Measurements from ENCODE around the gene MMP23B.
"Not testable (repeated sequence)": the region's sequence is repeated elsewhere in the genome, so short reads cannot be mapped to it uniquely, and the experiment has no call there.

DNA sequence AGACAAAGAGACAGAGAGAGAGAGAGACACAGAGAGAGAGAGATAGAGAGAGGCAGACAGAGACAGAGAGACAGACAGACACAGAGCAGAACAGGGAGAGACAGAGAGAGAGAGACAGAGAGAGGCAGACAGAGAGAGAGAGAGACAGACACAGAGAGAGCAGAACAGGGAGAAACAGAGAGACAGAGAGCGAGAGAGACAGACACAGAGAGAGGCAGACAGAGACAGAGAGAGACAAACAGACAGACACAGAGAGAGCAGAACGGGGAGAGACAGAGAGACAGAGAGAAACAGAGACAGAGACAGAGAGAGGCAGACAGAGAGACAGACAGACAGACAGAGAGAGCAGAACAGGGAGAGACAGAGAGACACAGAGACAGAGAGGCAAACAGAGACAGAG is 36.6 kb upstream of the MMP23B start:
- TF ChIP-seq CTCF, POLR2A, POLR2AphosphoS5, EP300 (IDR thresholded peaks at IDR 0.05): not testable (repeated sequence)

Measured in gastroesophageal sphincter (tissue), 3 donors.